Measurements from ENCODE around the gene SAP30L.
A peak's percentile ranks its signal among the peaks of the same experiment; 100 is the strongest.

The SAP30L gene

DNA sequence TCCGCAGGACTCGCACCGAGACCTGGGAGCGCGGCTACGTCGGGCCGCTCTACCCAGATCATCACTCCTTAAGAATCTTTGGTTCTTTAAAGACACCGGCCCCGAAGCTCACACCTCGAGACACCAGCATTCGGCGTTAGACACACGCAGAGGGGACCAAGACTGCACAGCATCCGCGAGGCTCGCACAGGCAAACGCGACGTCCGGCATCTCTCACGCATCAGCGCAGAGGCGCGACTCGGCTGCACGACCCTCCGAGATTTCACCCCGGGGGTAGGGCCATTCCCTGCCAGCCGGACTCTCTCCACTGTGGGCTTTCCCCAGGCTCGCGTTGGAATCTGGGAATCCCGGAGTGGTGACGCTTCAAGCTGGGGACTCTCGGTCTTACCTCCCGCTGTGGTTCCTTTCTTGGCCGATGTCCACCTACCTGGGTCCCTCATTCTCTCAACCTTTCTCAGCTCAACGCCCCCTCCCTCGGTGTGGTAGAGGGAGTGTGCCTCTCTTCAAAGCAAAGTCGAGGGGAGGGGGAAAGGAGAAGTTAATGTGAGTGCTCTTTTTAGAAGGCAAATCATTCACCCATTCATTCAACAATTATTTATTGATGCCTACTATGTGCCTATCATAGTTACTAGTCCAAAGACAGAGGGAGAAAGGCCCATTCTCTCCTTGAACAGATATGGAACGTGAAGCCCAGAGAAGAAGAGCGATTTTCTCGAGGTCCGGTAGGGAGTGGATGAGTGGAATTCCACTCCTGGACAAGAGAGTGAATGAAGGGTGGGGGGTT lies 33.6 kb downstream of the SAP30L start:
- no peak for FAIRE-seq

DNA sequence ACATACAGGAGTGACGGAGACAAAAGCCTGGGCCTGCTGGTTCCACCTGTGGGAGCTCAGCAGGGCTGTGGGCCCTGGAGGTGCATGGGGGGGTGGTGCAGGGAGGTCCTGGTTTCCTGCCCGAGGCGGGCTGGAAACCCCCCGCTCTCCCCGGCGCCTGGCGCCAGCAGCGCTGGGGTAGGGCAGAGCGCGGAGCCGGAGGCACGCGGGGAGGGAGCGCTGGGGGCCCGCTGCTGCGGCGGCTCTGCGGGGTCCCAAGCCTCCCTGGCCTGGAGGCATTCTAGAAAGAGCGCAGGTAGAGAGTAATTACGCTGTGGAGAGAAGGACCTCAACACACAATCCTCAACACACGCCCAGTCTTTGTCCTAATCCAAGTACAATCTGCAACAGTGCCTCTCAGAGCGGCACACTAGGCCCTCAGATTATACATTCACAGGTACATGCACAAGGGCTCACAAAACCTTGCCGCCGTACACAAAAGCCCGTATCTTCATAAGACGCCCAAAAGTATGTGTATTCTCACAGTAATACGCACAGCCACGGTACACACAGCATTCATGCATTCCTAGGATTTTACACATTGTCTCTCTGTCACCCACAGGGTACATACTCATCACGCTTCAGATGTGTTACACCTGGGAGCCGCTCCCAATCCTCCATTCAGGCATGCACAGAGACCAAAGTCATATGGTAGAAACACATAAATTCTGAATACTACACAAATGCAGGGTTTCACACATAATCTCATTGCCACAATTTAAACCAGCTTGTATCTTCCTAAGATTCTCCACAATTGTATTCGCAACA lies 34.4 kb downstream of the SAP30L start:
- no peak for DNase-seq (ENCODE audit: insufficient read length, low spot score)
- peak; percentile 23 for FAIRE-seq

More for the DNA sequence above, 33.6 kb downstream of the SAP30L start:
- no peak for DNase-seq (ENCODE audit: insufficient read length, low spot score)

DNA sequence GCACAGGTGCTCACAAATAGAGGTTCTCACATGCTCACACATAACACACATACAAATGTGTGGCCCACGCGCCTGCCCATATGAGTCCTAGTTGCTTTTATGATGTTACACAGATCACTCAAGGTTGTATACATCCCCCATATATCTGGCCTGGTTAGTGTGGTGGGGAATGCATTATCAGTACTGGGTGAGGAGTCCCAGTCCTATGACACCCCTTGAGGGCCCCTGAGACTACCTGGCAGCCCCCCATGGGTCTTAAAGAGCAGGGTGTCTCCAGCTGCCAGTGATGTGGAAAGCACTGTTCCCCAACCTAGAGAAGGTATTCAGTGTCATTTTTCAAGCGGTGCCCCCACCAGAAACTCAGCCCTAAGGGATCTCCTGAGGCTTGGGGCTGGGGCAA lies 35.0 kb downstream of the SAP30L start:
- DNase-seq (ENCODE audit: insufficient read length, low spot score): no peak
- no peak for FAIRE-seq

DNA sequence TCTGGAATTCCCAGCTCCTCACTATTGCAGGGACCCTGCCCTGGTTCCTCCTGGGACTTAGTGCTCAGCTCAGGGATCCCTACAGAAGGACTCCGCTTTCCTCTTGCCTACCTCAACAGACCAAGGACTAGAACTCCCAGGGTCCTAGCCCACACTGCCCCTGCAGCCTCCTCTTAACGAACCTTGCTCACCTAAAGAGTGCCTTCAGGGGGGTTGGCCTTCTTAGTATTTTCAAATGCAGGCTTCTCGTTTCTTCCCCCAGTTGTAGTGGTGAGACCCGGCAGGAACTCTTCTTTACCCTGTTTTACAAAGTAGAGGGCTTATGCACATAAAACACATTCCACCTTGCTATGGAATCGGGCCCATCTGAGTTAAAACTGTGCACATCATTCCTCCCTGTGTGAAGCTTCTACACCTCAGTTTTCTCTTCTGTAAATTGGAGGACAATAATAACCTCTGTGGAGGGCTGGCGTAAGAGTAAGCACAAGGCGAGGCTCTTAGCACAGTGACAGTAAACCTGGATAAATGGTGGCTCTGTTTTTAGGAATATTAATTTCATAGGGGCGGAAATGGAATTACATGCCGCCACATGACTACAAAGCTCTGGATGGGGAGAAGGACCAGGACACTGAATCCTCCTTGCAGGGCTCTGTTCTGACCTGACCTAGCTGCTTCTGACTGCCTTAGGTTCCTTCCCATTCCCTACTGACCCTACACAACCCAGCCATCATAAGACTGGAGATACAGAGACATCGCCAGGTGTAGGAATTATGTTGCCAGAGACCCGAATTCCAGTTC lies 36.0 kb downstream of the SAP30L start:
- DNase-seq (ENCODE audit: insufficient read length, low spot score): no peak
- FAIRE-seq: no peak

DNA sequence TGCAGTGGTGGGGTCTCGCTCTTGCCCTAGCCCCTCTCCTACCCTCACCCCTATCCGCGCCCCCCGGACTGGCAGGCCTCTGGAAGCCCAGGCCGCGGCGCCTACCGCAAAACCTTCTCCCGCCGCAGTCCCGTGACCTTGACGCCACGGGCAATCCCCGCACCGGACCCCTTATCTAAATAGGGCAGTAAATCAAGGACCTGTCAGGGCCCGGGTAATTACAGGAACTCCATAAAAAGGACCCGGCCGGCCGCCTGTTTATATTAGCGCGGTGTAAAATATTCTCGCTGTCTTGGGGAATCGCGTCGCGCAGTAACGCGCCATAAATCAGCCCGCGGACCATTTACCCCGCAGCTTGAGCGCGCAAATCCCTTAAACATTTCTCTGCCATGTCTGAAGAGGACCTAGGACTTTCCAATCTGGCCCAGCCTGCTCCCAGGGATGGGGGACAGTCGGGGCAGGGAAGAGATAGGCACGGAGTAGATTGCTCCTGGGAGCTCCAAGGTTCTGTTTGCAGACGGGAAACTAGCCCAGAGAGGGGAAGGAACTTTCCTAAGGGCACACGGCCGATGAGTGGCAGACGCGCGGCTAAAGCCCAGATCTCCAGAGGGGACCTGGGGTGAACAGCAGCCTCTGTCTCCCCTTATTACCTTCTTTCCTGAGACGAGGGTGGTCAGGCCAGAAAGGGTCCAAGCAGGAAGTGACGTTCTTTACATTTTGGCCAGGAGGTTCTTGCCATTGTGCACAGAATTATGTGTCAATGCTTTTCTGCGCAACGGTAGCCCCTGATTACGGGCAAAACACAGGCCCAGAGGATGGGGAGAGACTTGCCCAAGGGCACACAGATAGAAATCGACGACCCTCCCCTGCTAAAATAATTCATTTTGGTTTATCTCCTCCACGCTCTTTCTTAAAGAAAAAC lies 37.0 kb downstream of the SAP30L start:
- DNase-seq (ENCODE audit: insufficient read length, low spot score): no peak
- peak; percentile 57 for FAIRE-seq

DNA sequence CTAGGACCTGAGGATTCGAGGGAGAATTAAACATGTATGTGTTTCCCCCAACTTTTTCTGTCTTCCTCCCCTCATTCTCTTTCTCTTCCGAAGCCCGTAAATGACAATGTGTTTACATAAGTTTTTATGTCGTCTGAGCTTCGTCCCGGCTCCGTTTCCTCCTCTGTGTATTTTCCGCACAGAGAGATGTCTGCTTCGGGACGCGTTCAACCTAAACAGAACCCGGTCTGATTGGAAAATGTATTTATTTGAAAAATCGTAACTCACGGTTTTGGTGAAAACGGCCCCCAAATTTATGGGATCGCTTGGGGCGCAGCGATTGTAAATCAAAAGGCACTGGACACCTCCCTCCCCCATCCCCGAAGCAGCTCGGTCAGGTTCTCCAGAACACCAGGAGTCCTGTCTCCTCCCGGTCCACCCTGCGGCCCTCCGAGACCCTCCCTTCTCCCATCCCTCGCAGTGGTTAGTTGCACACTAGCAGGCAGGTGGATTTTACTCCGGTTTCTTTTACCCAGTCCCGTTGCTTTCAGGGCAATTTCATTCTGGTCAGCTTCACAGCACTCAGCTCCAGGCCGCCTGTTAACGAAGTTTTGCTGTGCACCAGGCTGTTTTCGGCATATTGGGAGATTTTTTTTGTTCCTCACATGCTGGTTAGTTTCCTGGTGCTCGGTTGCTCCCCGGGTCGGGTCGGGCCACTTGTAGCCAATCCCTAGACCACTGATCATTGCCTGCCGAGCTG lies 38.0 kb downstream of the SAP30L start:
- DNase-seq (ENCODE audit: insufficient read length, low spot score) (no peak), FAIRE-seq (no peak)

DNA sequence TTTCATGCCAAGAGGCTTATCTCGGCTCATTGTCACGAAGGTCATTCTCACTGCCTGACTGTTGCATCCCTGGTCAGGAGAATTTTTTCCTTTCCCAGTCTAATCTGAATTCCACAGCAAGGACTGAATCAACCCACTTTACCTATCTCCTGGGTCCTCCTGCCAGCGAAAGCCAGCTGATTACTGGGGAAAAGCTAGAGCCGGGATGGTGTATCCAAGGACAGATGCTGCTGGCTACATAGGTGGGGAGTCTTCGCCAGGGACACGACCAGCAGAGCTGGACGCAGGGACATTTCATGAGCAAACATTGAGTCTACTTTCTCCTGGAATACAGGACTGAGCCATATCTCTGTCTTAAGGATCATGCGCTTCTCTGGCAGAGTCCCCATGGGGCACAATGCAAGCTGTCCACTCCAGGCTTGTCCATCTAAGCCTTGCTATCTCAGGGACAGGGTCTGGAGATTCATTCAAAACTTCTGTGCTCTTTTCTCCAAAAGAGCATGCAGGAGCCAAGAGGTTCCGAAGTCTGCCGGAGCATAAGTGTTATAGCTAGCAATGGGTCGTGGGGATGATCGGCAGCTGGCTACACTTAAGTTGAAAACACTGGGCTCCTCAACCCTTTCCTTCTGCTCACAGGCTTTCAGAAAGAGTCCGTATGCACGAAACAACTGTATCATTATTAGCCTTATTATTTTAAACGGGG lies 38.7 kb downstream of the SAP30L start:
- FAIRE-seq (no peak), DNase-seq (ENCODE audit: insufficient read length, low spot score) (no peak)

DNA sequence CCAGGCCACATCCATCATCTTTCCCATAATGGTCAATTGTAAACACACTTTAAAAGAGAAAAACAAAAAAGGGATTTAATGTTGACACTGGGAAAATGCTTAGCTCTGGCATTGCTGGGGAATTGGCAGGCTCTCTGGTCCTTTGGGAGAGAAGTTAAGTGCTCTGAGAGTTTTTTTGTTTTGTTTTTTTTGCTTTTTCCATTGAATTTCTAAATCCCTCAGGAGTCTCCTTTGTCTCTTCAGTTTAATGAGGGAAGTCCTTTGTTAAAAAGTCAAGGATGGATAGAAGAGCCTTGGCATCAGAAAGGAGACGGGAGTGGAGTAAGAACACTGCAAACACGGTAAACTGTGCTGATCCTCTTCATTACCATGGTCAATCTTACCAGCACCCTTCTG lies 39.3 kb downstream of the SAP30L start:
- no peak for FAIRE-seq
- DNase-seq (ENCODE audit: insufficient read length, low spot score): no peak

DNA sequence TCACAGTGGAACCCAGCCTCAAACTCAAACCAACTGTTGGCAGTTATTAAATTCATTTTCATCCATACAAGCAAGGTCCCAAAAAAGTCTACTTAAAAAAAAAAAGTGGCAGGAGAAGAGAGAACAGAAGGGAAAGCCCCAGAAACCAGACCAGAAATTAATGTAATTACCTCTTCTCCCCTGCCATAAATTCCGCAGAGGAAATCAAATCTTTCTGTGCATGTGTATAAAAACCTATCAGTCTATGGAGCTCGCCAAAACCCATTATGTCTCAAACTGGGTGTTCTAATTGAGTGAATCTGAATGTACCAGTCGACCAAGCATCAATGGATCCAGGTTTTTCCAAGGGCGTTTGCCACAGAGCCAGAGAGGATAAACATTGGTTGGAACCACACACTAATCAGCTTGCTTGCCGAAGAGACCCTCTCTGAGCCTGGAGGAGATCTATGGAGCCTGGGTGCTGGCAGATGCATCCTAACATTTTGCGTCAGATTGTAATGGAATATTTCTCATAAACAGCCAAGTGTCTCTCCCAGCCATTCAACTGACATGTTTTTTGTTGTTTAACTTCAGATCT lies 40.1 kb downstream of the SAP30L start:
- FAIRE-seq (peak; percentile 4), DNase-seq (ENCODE audit: insufficient read length, low spot score) (no peak)

DNA sequence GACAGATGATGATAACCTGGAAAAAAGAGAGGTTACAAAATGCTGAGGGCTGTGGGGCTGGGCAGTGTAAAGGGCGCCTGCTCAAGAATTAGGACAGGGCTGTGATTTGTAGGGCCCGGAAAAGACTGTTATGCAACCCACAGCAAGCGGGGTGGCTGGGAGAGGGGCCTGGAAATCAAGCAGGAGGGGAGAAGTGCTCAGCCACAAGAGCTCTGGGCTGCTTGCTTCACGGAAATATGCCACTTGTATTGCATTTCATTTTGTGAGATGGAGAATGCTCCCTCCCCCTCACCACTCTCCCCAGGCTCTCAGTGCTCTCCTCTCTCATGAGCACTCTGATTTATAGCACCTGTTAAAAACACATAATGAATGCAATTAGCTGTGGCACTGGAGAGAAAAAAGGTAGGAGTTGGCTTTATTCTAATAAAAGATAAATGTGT lies 40.6 kb downstream of the SAP30L start:
- FAIRE-seq: no peak
- no peak for DNase-seq (ENCODE audit: insufficient read length, low spot score)

DNA sequence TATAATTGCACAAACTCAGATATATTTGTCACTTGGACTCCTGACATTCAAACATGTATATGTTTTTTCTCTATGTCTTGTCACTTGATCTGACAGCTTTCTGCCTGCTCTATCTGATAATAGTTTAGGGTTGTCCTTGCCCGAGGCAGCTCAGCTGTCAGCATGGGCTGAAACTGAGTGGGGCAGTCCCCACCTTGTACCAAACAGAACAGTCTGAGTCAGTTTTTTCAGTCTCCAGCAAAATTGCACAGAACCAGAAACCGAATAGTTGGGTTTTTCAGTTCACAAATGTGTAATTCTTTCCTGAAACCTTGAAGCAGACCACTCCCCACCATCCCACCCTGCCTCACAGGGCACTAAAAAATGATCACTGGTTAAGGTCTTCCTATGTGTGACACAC lies 41.7 kb downstream of the SAP30L start:
- FAIRE-seq: peak; percentile 88
- DNase-seq (ENCODE audit: insufficient read length, low spot score): peak; percentile 52

DNA sequence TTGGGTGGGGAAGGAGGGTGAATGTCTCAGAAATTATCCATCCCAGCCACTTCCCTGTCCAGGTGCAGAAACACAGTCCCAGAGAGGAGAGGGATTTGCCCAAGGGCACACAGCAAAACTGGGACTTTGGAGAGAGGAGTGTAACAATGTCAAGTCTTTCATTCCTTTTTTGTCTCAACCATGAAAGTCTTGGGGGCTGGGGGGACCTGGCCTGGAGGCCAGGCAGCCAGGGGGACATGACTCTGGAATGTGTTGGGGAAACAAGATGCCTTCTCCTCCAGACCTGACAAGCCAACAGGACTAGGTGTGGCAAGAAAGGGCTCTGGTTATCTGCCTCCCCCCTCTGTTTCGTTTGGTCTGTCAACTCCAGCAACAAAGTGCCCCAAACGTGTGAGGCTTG lies 46.1 kb downstream of the SAP30L start:
- FAIRE-seq (no peak), DNase-seq (ENCODE audit: insufficient read length, low spot score) (no peak)

DNA sequence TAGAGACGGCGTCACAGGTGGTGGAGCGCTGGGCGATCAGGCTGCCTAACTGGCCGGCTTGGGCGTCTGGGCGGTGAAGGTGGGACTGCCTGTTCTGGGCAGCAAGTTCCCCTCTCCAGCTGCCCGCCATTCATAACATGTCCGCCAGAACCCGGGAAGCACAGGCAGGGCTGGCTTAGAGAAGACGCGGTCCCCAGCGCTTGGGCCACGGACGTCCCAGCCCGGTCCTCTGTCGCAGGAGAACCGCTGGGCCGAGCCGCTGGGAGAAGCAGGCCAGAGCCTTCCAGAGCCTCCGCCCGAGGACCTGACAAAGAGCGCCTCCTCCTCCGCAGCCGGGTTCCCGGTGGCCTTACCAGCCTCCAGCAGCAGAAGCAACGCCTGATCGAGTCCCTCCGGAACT lies 47.5 kb downstream of the SAP30L start:
- DNase-seq (ENCODE audit: insufficient read length, low spot score) (no peak), FAIRE-seq (no peak)

DNA sequence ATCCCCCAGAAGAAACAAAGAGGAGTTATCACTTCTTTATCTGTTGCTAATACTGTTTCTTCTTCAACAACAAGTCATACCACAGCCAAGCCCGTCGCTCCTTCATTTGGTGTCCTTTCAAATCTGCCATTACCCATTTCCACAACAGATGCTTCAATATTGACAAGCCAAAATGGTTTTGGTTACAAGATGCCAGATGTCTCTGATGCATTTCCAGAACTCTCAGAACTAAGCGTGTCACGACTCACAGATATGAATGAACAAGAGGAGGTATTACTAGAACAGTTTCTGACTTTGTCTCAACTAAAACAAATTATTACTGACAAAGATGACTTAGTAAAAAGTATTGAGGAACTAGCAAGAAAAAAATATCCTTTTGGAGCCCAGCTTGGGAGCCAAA lies 48.2 kb downstream of the SAP30L start:
- FAIRE-seq (peak; percentile 58), DNase-seq (ENCODE audit: insufficient read length, low spot score) (no peak)

DNA sequence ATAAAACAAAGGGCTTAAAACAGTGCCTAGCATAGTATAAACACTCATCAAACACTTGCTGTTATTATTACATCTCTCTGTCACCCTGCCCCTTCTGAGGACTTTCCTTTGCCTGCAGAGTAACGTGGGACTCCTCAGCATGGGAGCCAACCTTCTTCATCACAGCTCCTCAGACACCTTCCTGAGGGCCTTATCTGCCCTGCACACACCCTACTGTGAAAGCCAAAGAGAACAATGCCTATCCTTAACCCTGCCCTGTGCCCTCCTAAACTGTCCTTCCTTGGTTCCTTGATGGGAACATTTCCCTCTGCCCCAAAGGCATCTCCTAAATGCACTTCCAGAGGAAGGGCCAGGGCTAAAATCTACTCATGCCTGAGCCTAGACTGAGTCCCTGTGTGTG lies 52.8 kb downstream of the SAP30L start:
- DNase-seq (ENCODE audit: insufficient read length, low spot score): no peak
- no peak for FAIRE-seq

DNA sequence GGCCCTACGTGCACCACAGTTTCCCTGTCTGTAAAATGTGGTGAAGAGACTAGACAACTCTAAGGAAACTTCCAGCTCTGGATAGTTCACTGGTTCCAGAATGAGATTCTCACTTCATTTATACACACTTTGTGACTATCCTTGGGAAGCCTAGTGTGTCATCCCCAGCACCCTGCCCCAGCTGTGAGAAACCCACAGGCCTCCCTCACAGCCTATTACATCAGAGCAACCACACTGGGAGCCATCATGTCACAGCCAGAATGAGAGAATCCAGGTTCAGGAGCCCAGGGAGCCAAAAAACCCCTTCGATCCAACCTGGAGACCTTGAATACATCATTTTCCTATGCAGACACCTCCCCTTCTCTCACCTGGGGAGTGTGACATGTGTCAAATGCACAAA lies 53.2 kb downstream of the SAP30L start:
- no peak for DNase-seq (ENCODE audit: insufficient read length, low spot score)
- no peak for FAIRE-seq

DNA sequence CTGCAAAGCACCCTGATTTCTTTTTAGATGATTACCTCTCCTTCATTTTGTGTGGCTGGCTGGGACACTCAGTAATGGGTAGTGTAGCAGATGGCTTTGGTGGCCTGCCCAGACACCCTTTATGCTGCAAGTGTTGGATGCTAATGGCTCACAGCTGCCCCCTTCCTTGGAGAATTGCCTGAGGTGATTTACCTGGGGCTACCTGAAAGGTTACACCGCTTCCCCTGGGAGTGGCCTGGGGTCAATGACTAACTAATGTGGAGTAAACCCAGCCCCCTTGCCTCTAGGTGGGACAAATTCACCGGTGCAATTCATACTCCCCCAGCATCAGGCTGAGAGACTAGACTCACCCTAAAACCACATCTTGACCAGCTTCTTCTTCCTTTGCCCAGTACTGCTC lies 55.8 kb downstream of the SAP30L start:
- DNase-seq (ENCODE audit: insufficient read length, low spot score) (no peak), FAIRE-seq (no peak)

DNA sequence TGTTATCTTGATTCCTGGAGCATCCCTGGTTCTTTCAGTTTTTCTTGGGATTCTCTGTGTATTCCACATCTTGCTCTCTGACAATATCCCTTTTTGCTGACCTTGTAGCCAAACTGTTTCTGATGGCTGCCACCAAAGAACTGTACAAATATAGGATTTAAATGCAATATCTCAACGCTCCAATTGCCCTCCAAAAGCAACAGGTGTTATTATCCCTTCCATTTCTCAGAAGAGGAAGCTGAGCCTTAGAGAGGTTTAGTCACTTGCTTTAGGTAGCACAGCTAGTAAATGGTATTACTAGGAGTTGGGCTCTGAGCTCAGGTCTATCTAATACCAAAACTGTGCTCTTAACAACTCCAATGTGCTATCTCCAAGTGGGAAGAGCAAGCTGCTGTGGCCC lies 56.4 kb downstream of the SAP30L start:
- FAIRE-seq: peak; percentile 49

DNA sequence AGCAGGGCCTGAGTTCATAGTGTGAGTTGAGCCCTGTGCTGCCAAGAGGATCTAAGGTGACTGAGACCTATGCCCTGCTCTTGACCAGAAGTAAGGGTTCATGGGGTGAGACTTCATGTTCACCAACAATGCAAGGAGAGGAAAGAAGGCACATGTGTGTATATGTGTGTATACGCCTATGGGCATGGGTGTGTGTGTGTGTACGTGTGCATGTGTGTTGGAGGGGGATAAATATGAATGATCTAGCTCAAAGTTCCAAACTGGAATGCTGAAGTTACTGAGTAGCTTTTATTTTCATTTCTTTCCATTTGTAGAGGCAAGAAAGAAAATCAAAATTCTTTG lies 57.9 kb downstream of the SAP30L start:
- FAIRE-seq (no peak), DNase-seq (ENCODE audit: insufficient read length, low spot score) (no peak)

More for the DNA sequence above, 56.4 kb downstream of the SAP30L start:
- no peak for DNase-seq (ENCODE audit: insufficient read length, low spot score)

All from GM19239 (cell line).